Osteoblast (primary cell): ENCODE data around the gene TYMP. TPM values are rescaled to one million over a fixed set of nuclear protein-coding genes. Genes with fewer than 3 reads are reported as not detected.

ENCODE experiments used
- DNase-seq: peaks from one replicate; pipeline ENCODE4 v3.0.0; 2011; ENCODE audit warnings: low spot score, mixed read lengths; ENCODE audit not compliant: insufficient read length; ENCODE audit errors: missing footprints
- H2AFZ ChIP-seq: 2 replicates; pipeline ENCODE4 v1.6.0; 2011; ENCODE audit warnings: mild to moderate bottlenecking, low read length
- H3K27ac ChIP-seq: 2 replicates; pipeline ENCODE4 v1.5.1; 2011; ENCODE audit warnings: mild to moderate bottlenecking, low read depth, low read length, moderate library complexity
- H3K27me3 ChIP-seq: 2 replicates; pipeline ENCODE4 v1.6.0; 2012; ENCODE audit warnings: mild to moderate bottlenecking, control low read depth, inconsistent platforms, low read length, moderate library complexity; ENCODE audit not compliant: insufficient read depth
- H3K36me3 ChIP-seq: 2 replicates; pipeline ENCODE4 v1.5.1; 2011; ENCODE audit warnings: mild to moderate bottlenecking, low read length, control low read depth, moderate library complexity; ENCODE audit not compliant: insufficient read depth
- H3K4me1 ChIP-seq: 2 replicates; pipeline ENCODE4 v1.5.1; 2011; ENCODE audit warnings: mild to moderate bottlenecking, low read length, control low read depth, moderate library complexity; ENCODE audit not compliant: insufficient read depth
- H3K4me2 ChIP-seq: 2 replicates; pipeline ENCODE4 v1.6.0; 2011; ENCODE audit warnings: mild to moderate bottlenecking, low read length; ENCODE audit not compliant: insufficient read depth
- H3K4me3 ChIP-seq: fragments of 200-600 bp; sonication (generic); 3 replicates; pipeline ENCODE4 v1.5.1; 2012; ENCODE audit warnings: mild to moderate bottlenecking, low read length, inconsistent platforms; ENCODE audit not compliant: insufficient read depth
- H3K79me2 ChIP-seq: 2 replicates; pipeline ENCODE4 v1.6.0; 2012; ENCODE audit warnings: mild to moderate bottlenecking, low read length, control low read depth, inconsistent platforms; ENCODE audit not compliant: insufficient read depth
- H3K9me3 ChIP-seq: 2 replicates; pipeline ENCODE4 v1.5.1; 2011; ENCODE audit warnings: low read depth, low read length, control low read depth
- H4K20me1 ChIP-seq: 2 replicates; pipeline ENCODE4 v1.6.0; 2012; ENCODE audit warnings: mild to moderate bottlenecking, low read length, control low read depth; ENCODE audit not compliant: insufficient read depth
- CTCF ChIP-seq: IDR thresholded peaks from 2 replicates; pipeline ENCODE4 v1.5.1; 2011; ENCODE audit warnings: mild to moderate bottlenecking, low read depth, low read length, moderate library complexity; ENCODE audit errors: extremely low read depth
- total RNA-seq: library from RNA; depleted of rRNA; stranded (reverse); fragments of >200 nt; gene quantifications from 2 replicates; pipeline ENCODE4 v1.2.3, GENCODE V29; 2012

Gene TYMP
- total RNA-seq, 1 donor: 30.0 TPM

DNA sequence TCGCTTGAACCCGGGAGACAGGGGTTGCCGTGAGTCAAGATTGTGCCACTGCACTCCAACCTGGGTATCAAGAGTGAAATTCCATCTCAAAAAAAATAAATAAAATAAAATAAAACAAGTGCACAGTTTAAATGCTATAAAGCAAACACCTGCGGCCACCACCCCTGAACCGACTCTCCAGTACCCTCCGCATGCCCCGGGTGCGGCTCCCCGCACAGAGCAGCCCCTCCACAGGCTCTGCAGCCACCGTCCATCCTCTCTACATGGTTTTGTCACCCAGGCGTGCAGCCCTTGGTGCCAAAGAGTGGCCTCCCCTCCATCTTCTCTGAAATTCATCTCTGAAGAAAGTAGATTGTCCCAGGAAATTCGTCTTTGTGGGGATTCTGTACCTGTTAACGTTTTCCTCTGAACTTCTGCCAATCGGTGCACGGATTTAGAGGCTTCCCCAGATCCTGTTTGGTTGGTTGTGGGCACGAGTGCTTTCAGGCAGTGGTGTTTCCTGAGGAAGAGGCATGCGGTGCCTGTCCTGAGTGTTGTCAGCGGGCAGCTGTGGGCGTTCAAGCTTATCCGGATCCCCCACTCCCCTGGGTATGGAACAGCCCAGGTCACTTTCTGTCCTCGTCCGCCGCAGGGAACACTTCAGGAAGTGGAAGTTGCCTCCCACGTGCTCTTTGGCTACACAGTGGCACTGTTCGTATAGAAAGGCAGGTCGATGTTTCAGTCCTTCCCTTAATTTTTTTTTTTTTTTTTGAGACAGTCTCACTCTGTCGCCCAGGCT is 39.1 kb downstream of the TYMP start:
- Histone ChIP-seq H3K4me3 (no peak overlapping the region), H3K27me3 (no peaks in the 10 kb centered on the region), H4K20me1 (no peaks in the 10 kb centered on the region), H3K4me2 (no peak overlapping the region), H2AFZ (no peak overlapping the region), H3K79me2 (no peaks in the 10 kb centered on the region), H3K4me1 (no peaks in the 10 kb centered on the region), H3K9me3 (no peaks in the 10 kb centered on the region), H3K27ac (no peak overlapping the region), H3K36me3 (no peaks in the 10 kb centered on the region)
- peak; percentile 62 for DNase-seq
- no peak for TF ChIP-seq CTCF

GRCh38 chr22:50489363-50490243 is 40.2 kb downstream of the TYMP start:
- Histone ChIP-seq H3K27me3 (no peaks in the 10 kb centered on the region), H3K79me2 (no peaks in the 10 kb centered on the region), H3K9me3 (no peaks in the 10 kb centered on the region), H2AFZ (no peak overlapping the region), H3K4me3 (no peak overlapping the region), H3K4me1 (no peaks in the 10 kb centered on the region), H3K4me2 (no peak overlapping the region), H3K36me3 (no peaks in the 10 kb centered on the region), H3K27ac (no peak overlapping the region), H4K20me1 (no peaks in the 10 kb centered on the region)
- DNase-seq: peak; percentile 81
- TF ChIP-seq CTCF: no peak

DNA sequence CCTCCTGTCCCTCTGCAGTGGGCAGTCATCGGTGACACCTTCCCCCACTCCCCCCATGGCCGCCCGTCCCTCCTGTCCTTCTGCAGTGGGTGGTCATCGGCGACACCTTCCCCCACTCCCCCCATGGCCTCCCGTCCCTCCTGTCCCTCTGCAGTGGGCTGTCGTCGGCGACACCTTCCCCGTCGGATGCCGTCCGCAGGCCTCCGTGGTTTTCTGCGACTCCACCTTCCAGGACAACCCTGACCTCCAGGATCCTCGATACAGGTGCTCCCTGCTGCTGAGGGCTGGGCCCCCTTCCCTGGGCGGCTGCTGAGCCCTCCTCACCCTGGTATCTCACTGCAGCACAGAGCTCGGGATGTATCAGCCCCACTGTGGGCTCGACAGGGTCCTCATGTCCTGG is 40.9 kb downstream of the TYMP start:
- TF ChIP-seq CTCF: no peak

More for the DNA sequence above, 40.9 kb downstream of the TYMP start:
- H4K20me1 ChIP-seq: no peaks in the 10 kb centered on the region
- no peaks in the 10 kb centered on the region for H3K4me1 ChIP-seq
- no peak overlapping the region for H3K4me2 ChIP-seq
- H3K9me3 ChIP-seq: no peaks in the 10 kb centered on the region
- no peak overlapping the region for H2AFZ ChIP-seq
- no peaks in the 10 kb centered on the region for H3K27me3 ChIP-seq
- DNase-seq: peak; percentile 52
- H3K36me3 ChIP-seq: no peaks in the 10 kb centered on the region
- no peaks in the 10 kb centered on the region for H3K79me2 ChIP-seq
- no peak overlapping the region for H3K27ac ChIP-seq
- no peak overlapping the region for H3K4me3 ChIP-seq
